ENCODE data around the gene IGF1R. TPM values are rescaled to one million over a fixed set of nuclear protein-coding genes. Genes with fewer than 3 reads are reported as not detected.

Gene IGF1R
- total RNA-seq, 2 experiments from 2014 or later: 7.1 to 7.7 TPM

- Mint-ChIP-seq H3K27me3 (no peaks in the 10 kb centered on the region), H3K4me3 (peak overlapping the region; percentile 95), H3K36me3 (ENCODE audit: low read depth) (no peaks in the 10 kb centered on the region), H3K9me3 (no peaks in the 10 kb centered on the region), H3K4me1 (peaks cover 42% of the 10 kb centered on the region), H3K27ac (peak overlapping the region; percentile 92)
- ChIA-PET CTCF (interaction anchor here (0.6 to 1.2 kb wide), 17 partner anchors 9 to 409 kb away, joined by 3 to 9 read pairs (median 3); no protein-coding TSS in a partner anchor), POLR2A (interaction anchor here (0.7 to 1.5 kb wide), 3 partner anchors 10 to 71 kb away, joined by 4 to 7 read pairs (median 4); no protein-coding TSS in a partner anchor)
- DNase-seq: peak; percentile 81
Measured at GRCh38 chr15:98850961-98851572, 202.7 kb downstream of the IGF1R start.

- Mint-ChIP-seq H3K4me3 (peak overlapping the region; percentile 95), H3K27ac (peak overlapping the region; percentile 92), H3K36me3 (ENCODE audit: low read depth) (no peaks in the 10 kb centered on the region), H3K9me3 (no peaks in the 10 kb centered on the region), H3K27me3 (no peaks in the 10 kb centered on the region), H3K4me1 (peaks cover 43% of the 10 kb centered on the region)
- ChIA-PET POLR2A (no interaction called here), CTCF (no interaction called here)
- DNase-seq: peak; percentile 83
Measured at GRCh38 chr15:98853161-98853560, 204.8 kb downstream of the IGF1R start.

- no peaks in the 10 kb centered on the region for H3K36me3 Mint-ChIP-seq (ENCODE audit: low read depth)
- DNase-seq: no peak
- H3K27me3 Mint-ChIP-seq: no peaks in the 10 kb centered on the region
- CTCF ChIA-PET: no interaction called here
- H3K27ac Mint-ChIP-seq: no peak overlapping the region
- no peak overlapping the region for H3K4me3 Mint-ChIP-seq
- POLR2A ChIA-PET: no interaction called here
- H3K4me1 Mint-ChIP-seq: peaks cover 49% of the 10 kb centered on the region
- no peaks in the 10 kb centered on the region for H3K9me3 Mint-ChIP-seq
Measured at GRCh38 chr15:98853617-98854420, 205.5 kb downstream of the IGF1R start.

- H3K27me3 Mint-ChIP-seq: no peaks in the 10 kb centered on the region
- CTCF ChIA-PET: no interaction called here
- no peak for DNase-seq
- peaks cover 53% of the 10 kb centered on the region for H3K4me1 Mint-ChIP-seq
- H3K27ac Mint-ChIP-seq: no peak overlapping the region
- POLR2A ChIA-PET: no interaction called here
- no peak overlapping the region for H3K4me3 Mint-ChIP-seq
- H3K9me3 Mint-ChIP-seq: no peaks in the 10 kb centered on the region
- no peaks in the 10 kb centered on the region for H3K36me3 Mint-ChIP-seq (ENCODE audit: low read depth)
Measured at GRCh38 chr15:98854496-98854895, 206.2 kb downstream of the IGF1R start.

GRCh38 chr15:98855067-98855814 is 206.9 kb downstream of the IGF1R start:
- H3K36me3 Mint-ChIP-seq (ENCODE audit: low read depth): no peaks in the 10 kb centered on the region
- no peaks in the 10 kb centered on the region for H3K27me3 Mint-ChIP-seq
- peaks cover 54% of the 10 kb centered on the region for H3K4me1 Mint-ChIP-seq
- DNase-seq: no peak
- no peak overlapping the region for H3K4me3 Mint-ChIP-seq
- no peak overlapping the region for H3K27ac Mint-ChIP-seq
- POLR2A ChIA-PET: no interaction called here
- no peaks in the 10 kb centered on the region for H3K9me3 Mint-ChIP-seq
- CTCF ChIA-PET: interaction anchor here (1.4 to 2.1 kb wide), 2 partner anchors 27 to 208 kb away, joined by 6 to 11 read pairs; no protein-coding TSS in a partner anchor

GRCh38 chr15:98855815-98856531 is 207.6 kb downstream of the IGF1R start:
- H3K27ac Mint-ChIP-seq: no peak overlapping the region
- no peaks in the 10 kb centered on the region for H3K27me3 Mint-ChIP-seq
- ChIA-PET CTCF (interaction anchor here (0.9 to 2.1 kb wide), 3 partner anchors 25 to 209 kb away, joined by 3 to 11 read pairs (median 6); no protein-coding TSS in a partner anchor), POLR2A (interaction anchor here (1.5 kb wide), 1 partner anchor 207 kb away, joined by 3 read pairs; no protein-coding TSS in a partner anchor)
- H3K9me3 Mint-ChIP-seq: no peaks in the 10 kb centered on the region
- H3K4me3 Mint-ChIP-seq: no peak overlapping the region
- DNase-seq: no peak
- no peaks in the 10 kb centered on the region for H3K36me3 Mint-ChIP-seq (ENCODE audit: low read depth)
- H3K4me1 Mint-ChIP-seq: peaks cover 53% of the 10 kb centered on the region

- Mint-ChIP-seq H3K4me3 (no peak overlapping the region), H3K9me3 (no peaks in the 10 kb centered on the region), H3K36me3 (ENCODE audit: low read depth) (no peaks in the 10 kb centered on the region), H3K27me3 (no peaks in the 10 kb centered on the region), H3K4me1 (peaks cover 52% of the 10 kb centered on the region), H3K27ac (no peak overlapping the region)
- DNase-seq: no peak
- ChIA-PET CTCF (interaction anchor here (0.9 to 2.1 kb wide), 3 partner anchors 24 to 209 kb away, joined by 3 to 11 read pairs (median 6); no protein-coding TSS in a partner anchor), POLR2A (interaction anchor here (1.5 kb wide), 1 partner anchor 207 kb away, joined by 3 read pairs; no protein-coding TSS in a partner anchor)
Measured at GRCh38 chr15:98856532-98856907, 208.2 kb downstream of the IGF1R start.

- Mint-ChIP-seq H3K27me3 (no peaks in the 10 kb centered on the region), H3K4me1 (peaks cover 34% of the 10 kb centered on the region), H3K27ac (peak overlapping the region; percentile 47)
Measured at GRCh38 chr15:98858610-98859023, 210.3 kb downstream of the IGF1R start.

GRCh38 chr15:98859149-98859548 is 210.8 kb downstream of the IGF1R start:
- Mint-ChIP-seq H3K27me3 (no peaks in the 10 kb centered on the region), H3K4me3 (no peak overlapping the region), H3K4me1 (peaks cover 28% of the 10 kb centered on the region), H3K36me3 (ENCODE audit: low read depth) (no peaks in the 10 kb centered on the region), H3K27ac (peak overlapping the region; percentile 30), H3K9me3 (no peaks in the 10 kb centered on the region)
- CTCF ChIA-PET: interaction anchor here (1.0 kb wide), 1 partner anchor 23 kb away, joined by 3 read pairs; no protein-coding TSS in a partner anchor
- no peak for DNase-seq
- POLR2A ChIA-PET: no interaction called here

More at GRCh38 chr15:98858610-98859023, 210.3 kb downstream of the IGF1R start:
- ChIA-PET POLR2A (no interaction called here), CTCF (interaction anchor here (1.0 kb wide), 1 partner anchor 23 kb away, joined by 3 read pairs; no protein-coding TSS in a partner anchor)
- no peak for DNase-seq
- no peaks in the 10 kb centered on the region for H3K36me3 Mint-ChIP-seq (ENCODE audit: low read depth)
- H3K4me3 Mint-ChIP-seq: peak overlapping the region; percentile 46
- no peaks in the 10 kb centered on the region for H3K9me3 Mint-ChIP-seq

- DNase-seq: no peak
- Mint-ChIP-seq H3K27ac (peak overlapping the region; percentile 53), H3K9me3 (no peaks in the 10 kb centered on the region), H3K27me3 (no peaks in the 10 kb centered on the region), H3K36me3 (ENCODE audit: low read depth) (no peaks in the 10 kb centered on the region), H3K4me1 (peaks cover 28% of the 10 kb centered on the region), H3K4me3 (no peak overlapping the region)
- ChIA-PET POLR2A (interaction anchor here (1.5 kb wide), 1 partner anchor 9 kb away, joined by 4 read pairs; no protein-coding TSS in a partner anchor), CTCF (no interaction called here)
Measured at GRCh38 chr15:98860281-98861041, 212.1 kb downstream of the IGF1R start.

- ChIA-PET POLR2A (interaction anchor here (1.5 kb wide), 1 partner anchor 10 kb away, joined by 4 read pairs; no protein-coding TSS in a partner anchor), CTCF (interaction anchor here (1.7 kb wide), 1 partner anchor 21 kb away, joined by 4 read pairs; no protein-coding TSS in a partner anchor)
- Mint-ChIP-seq H3K9me3 (no peaks in the 10 kb centered on the region), H3K36me3 (ENCODE audit: low read depth) (no peaks in the 10 kb centered on the region), H3K27ac (no peak overlapping the region), H3K4me1 (peaks cover 32% of the 10 kb centered on the region), H3K4me3 (no peak overlapping the region), H3K27me3 (no peaks in the 10 kb centered on the region)
- no peak for DNase-seq
Measured at GRCh38 chr15:98861188-98861587, 212.8 kb downstream of the IGF1R start.
